GM18511 (cell line): ENCODE results near the gene CHMP1B.

ENCODE experiments used
- ATAC-seq: cut with Tn5 transposase; IDR thresholded peaks from one replicate; pipeline ENCODE4 v1.9.1; 2021; ENCODE audit warnings: mild to moderate bottlenecking, moderate library complexity; ENCODE audit not compliant: unreplicated experiment

CHMP1B gene, protein sequence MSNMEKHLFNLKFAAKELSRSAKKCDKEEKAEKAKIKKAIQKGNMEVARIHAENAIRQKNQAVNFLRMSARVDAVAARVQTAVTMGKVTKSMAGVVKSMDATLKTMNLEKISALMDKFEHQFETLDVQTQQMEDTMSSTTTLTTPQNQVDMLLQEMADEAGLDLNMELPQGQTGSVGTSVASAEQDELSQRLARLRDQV

DNA sequence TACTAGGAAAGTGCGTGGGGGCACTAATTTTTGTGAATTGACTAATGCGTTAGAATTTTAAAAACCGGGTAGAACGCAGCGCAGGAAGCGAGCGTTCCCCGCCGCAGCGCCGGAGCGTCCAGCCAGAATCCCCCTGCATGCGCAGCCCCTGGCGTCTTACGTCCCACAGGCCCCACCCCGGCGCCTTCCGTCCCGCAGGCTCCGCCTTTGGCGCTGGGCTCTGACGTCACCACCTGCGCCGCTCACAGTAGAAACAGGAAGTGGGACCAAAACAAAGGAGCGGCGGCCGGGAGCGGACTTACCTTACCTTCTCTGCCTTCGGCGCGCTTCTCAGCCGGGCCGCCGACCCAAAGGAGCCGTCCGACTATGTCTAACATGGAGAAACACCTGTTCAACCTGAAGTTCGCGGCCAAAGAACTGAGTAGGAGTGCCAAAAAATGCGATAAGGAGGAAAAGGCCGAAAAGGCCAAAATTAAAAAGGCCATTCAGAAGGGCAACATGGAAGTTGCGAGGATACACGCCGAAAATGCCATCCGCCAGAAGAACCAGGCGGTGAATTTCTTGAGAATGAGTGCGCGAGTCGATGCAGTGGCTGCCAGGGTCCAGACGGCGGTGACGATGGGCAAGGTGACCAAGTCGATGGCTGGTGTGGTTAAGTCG is at the start of gene CHMP1B:
Gene CHMP1B, plus strand, starts transcription at position 268 of the 660 bp plus-strand sequence. Its CDS starts 99 bp downstream, at position 367.
- ATAC-seq: peak; percentile 97

DNA sequence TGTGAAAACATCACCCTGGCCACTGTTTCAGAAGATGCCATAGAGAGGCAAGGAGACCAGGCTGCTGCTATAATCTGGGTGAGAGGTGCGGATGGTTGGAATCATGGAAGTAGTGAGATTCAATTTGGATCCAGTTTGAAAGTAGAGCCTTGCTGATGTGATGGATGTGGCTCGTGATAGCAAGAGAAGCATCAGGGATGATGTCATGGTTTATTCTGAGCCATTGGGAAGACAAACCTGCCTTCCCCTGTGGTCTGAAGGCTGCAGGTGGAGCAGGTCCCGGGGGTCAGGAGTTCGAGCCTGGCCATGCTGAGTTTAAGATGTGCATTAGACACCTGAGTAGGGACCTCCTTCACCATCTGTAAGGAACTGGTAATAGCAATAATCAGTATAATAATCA is 49.6 kb upstream of the CHMP1B start:
- no peak for ATAC-seq

DNA sequence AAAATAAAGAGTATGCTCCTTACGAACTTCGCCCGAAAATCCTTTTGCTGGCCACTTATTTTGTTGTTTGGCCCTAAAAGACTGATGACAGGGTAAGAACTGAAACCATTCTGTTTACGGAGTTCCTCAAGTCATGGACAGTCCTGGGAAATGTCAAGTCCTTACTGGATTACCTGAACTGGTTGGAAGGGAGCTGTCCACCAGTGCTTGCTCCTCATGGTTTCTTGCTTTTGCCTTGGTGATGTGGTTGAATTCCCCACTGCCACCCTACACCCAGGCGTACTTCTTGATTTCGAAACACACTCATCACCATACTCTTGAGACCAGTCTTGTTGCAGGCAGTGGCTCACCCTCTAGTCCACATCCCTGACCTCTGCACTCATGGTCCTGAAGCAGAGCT is 49.1 kb upstream of the CHMP1B start:
- ATAC-seq: no peak

DNA sequence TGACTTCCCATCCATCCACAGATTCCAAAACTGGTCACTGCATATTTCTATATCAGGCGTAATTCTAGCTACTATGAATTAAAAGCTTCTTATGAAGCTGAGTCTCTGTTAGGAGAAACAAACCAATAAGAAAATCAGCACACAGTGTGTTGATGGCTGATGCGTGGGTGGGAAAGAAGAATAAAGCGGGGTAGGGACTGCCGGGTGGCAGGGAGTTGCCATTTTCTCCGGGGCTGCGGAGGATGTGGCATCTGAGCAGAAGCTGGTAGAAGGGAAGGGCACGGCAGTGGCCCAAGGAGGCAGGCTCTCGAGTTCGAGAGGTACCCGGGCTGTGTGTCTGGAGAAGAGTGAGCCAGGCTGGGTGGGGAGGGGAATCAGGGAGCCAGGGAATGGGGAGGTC is 48.6 kb upstream of the CHMP1B start:
- no peak for ATAC-seq

DNA sequence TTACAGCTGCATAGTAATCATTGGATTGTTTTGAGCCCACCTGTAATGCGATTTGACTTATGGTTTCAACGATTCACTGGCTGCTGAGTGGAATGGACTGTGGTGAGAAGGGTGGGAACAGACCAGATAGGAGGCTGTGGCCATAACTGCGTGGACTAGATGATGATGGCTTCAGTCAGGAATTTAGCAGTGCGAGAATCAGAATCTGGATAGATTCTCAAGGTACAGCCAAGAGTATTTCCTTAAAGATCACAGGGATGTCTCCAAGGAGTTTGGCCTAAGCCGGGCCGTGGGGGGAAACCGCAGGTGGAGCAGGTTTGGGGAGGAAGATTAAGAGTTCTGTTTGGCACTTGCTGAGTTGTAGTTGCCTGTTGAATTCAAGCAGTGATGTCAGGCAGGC is 44.0 kb upstream of the CHMP1B start:
- ATAC-seq: no peak

DNA sequence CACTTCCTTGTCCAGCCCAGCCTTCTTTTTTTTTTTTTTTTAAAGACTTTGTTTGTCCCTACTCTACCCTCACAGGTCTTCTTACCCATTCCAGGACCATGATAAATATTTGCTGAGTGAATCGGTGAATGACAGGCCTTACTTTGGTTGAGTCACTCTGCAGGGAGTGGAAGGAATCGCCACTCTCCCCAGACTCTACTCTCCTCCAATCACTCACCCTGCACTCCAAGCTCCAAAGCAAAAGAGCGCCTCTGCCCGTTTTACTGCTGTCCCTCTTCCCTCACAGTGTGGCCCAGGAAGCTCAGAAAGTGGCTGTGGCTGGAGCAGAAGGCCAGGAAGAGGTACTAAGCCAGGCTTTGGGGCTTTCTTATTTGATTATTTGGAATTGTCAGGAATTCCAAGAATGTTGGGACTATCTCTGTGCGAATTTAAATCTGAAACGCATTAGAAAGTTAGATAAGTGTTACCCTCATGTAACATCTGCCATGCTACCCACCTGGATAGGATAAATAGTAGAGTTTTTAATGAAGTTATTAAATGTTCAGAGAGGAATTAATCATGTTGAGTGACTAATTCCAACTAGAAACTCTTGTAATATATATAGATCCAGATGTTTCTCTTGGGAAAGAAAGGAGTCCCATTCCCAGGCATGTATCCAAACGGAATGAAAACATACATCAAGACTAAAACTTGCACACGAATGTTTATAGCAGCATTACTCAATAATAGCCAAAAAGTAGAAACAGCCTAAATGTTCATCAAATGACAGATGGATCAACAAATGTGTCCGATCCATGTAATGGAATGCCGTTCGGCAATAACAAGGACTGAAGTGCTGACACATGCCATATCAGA is 43.0 kb upstream of the CHMP1B start:
- ATAC-seq: no peak

DNA sequence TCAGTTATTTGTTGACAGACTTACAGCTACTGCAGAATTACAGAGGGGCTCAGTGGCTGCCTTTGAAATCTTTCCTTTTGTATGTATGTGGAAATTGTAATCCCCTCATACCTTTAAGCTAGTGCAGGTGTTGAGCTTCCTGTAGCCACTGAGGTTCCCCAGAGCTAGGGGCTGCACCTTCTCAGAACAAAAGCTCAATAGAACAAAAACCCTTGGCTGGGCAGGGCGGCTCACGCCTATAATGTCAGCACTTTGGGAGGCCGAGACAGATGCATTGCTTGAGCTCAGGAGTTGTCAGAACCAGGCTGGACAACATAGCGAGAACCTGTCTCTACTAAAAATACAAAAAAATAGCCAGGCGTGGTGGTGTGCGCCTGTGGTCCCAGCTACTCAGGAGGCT is 41.3 kb upstream of the CHMP1B start:
- ATAC-seq: no peak

DNA sequence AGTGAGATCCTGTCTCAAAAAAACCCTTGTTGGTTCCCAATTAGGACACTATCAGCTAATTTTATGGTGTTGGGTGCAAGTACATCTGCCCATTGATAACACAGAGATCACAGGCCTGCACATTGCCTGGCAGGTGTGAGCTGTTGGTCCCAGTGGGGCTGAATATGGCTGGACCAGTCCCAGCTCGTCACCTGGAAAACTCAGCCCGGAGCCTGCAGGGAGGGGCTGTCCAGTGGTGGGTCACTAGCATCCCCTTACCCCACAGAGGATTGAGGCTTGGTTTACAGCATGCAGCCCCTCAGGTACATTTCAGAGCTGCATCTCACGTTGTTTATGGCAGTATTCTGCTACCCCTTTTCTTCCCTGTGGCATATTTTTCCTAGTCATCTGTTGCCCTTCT is 40.8 kb upstream of the CHMP1B start:
- ATAC-seq: no peak

DNA sequence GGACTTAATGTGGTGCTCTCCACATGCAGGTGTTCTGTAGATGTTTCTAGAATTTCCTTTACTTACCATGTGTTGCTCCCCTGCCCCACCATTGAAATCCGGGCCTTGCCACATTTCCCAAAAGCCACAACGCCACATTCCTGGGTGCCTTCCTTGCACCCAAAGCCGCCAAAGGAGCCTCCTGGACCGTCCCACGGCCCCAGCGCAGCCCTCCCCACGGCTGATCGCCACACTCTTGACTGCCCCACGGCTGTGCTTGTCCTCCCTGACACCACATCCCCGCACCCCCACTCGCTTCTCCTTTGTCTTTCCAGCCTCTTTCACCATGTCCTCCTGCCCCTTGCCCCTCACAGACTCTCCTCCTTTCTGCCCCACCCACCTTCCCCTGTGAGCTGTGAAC is 40.2 kb upstream of the CHMP1B start:
- ATAC-seq: no peak

DNA sequence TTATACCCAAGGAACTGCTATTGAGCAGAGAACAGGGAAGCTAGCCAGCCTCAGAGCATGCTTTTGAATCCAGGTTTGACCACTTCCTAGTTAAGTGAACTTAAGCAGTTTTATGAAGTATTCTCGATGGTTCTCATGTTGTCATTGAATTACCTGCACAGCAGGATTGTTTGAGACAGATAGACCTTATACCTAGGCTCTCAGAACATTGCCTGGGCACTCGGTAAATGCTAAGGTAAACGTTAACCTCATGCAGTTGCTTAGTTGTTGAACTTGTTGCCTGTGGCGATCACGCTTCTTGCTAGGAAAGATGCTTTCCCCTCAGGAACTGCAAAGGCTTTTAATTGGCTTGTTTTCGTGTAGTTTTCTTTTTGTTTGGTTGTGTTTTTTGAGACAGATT is 34.0 kb upstream of the CHMP1B start:
- ATAC-seq: no peak

DNA sequence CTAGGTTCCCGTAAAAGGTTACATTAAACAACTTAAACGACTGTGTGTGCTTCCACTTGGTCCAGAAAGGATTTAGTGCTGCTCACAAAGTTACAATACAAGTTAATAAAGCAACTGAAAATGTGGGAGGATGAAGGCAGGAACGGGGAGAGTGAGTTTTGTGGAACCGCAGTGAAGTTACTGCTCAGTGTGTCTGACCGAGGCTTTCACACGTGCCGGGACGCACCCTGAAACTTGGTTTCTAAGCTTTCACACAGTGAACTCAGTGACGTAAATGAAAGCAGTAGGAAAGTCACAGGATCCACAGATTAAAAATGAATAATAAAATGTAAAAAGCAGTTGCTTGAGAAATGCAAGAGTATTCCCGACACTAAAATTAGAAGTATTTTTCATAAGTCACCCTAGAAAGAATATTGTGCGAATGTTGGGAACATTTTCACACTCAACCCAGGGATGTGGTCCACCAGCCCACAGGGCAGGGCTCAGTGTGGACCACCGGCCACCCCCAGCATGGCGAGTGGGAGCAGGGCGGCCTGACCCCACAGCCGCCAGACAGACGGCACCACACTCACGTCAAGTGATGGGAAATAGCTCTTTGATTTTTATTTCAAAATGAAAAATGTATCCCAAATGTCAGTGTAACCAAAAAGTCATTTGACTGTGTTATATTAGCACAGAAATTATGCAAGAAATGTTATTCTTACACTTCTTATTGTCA is 32.6 kb upstream of the CHMP1B start:
- no peak for ATAC-seq

DNA sequence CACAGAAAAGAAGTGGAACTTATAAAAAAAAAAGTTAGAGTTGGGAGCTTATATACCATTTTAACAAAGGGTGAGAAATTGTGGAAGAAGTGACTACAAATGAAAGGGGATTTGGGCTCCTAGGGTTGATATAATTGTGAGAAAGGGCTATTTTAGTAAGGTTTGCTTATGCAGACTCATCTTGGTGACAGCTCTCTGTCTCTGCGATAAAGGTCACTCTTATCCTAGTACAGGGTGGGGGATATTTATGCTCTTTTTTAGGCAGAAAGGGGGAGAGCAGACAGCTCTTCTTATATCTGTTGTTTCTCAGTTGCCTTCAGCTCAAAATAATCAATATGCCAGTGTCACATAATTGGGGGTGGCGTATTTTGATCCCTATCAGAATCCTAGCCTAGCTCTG is 31.3 kb upstream of the CHMP1B start:
- ATAC-seq: no peak

DNA sequence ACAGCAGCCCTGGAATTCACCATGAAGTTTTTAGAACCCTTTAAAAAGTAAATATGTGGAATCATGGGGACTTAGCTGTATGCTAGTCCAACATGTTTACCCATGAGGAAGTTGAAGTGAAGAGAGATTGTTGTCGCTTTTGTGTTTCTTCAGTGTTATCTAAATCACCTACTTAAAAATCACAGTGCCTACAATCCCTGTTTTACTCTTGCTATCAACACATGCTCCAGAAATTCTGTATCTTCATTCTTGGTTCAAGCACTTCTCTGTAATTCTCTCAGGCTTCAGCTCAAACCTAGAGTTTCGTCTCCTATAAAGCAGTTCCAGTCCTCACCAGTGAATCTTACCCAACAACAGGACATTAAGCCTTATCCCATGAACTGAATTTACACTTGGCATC is 30.5 kb upstream of the CHMP1B start:
- ATAC-seq: no peak

DNA sequence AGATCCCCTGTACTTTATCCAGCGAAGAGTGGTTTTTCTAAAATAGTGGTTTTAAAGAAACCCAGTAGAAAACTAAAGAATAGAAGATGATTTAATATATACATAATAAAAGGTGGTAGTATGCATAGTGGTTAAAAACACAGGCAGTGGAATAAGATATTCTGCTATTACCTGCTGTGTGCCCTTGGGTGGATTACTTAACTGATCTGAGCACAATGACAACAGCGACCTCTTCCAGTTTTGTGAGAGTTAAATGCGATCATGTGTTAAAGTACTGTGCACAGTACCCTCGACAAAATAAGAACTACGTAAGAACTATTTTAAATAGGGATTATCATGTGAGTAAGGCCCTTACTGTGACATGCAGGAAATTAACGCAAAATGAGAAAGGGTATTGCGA is 30.0 kb upstream of the CHMP1B start:
- ATAC-seq: no peak

DNA sequence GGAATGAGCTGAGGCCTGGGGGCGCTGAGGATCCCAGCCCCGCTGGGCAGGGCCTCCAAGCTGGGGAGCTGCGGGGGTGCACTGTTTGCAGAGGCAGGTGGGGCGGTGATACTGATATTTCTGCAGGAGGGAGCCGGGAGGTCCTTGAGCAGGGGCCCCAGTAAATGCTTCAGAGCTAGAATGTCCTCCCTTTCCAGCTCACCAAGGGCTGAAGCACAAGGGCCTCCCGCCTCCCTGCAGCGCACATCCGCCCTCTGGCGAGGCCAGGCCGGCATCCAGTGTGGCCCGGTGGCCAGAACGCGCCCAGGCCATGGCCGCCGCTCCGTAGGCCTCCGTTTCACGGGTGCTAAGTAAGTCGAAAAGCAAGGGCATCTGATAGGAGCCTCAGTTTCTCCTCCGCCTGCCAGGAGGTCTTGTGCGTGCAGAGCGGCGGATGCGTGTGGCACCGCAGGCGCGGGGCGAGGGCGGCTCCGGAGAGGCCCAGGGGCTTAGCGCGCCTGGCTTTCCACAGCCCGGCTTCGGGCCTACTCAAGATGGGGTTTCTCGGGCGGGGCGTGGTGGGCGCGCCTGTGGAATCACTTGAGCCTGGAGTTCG is 29.5 kb upstream of the CHMP1B start:
- ATAC-seq: no peak

DNA sequence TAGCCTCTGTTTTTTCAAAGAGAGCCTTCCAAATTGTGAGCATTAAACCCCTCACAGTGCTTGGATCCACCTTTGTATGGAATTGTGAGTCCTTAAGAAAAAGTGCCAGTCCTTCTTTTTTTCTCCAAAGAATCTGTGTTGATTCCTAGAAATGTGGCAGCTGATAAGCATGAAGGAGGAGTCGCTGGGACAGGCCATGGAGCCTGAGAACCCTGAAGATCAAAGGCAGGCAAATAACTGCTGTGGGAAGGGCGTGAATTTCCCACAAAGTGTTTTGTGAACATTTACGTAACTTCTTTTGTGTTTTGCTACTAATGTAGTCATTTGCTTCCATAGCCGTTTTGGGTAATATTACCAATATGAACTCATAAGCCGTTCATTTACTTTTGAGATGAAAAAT is 27.7 kb upstream of the CHMP1B start:
- ATAC-seq: no peak

DNA sequence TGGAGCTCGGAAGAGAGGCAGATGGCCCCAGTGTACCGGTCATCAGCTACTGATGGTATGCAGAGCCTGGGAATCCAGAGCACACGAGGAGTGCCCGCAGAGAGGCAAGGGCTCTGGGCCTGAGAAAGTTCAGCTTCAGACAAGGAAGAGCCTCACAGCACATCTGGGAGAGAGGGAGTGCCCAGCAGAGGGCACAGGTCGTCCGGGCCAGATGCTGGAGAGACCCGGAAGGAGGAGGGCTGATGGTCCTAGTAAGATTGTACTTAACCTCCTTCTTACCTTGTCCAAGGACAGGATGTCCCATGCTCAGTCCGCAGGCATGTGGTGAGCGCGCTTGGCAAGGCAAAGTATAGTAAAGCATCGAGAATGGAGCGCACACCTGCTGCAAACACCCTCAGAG is 24.4 kb upstream of the CHMP1B start:
- no peak for ATAC-seq

DNA sequence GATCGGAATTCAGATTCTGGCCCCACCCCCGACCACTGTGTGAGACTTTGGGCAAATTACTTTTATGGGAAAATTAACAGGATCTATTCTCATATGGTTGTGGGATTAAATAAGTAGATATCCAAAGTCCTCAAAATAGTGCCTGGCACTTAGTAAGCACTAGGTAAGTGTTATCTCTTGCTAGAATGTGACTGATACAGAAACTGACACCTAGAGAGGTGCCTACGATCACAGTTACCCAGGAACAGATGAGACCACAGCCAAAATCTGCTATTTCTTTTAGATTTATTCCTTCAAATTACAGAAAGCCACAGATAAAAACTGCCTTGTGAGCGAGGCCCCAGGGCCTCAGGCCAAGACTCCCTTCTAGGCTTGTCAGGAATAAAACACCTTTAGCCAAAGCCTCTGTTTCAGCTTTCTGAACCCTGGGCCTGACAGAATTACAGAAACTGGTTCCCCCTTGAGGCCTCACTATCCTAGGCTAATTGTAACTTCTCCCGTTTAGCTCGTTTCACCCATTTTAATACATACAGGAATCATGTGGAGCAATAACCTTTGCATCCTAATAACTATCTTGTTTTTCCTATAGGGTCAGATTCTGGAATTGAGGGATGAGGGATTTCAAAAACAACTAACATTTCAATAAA is 22.3 kb upstream of the CHMP1B start:
- no peak for ATAC-seq

DNA sequence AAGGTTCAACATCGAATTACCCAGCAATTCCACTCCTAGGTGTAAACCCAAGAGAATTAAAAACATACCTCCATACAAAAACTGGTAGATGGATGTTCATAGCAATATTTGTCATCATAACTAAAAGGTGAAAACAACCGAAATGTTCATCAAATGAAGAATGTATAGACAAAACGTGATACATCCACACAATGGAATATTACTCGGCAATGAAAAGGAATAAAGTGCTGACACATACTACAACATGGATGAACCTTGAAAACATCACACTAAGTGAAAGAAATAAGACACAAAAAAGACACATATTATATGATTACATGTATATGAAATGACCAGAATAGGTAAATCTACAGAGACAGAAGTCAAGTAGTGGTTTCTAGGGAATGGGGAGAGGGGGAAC is 20.6 kb upstream of the CHMP1B start:
- ATAC-seq: no peak

DNA sequence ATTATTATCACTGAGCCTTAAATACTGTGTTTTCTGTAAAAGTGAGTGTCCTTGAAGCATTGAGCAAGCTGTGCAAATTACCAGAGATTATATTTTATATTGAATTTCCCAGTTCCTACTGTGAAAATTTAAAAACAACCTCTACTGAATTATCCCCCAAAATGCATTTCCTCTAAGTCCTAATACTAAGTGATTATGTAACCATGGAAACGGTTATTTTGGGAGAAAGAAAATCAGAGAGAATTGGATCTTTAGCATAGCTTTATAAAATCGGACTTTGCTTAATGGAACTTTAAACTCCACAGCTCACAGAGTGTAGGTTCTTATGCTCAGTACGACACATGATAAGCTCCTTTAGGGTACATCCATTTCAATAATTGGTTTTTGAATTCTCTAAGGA is 19.3 kb upstream of the CHMP1B start:
- no peak for ATAC-seq

DNA sequence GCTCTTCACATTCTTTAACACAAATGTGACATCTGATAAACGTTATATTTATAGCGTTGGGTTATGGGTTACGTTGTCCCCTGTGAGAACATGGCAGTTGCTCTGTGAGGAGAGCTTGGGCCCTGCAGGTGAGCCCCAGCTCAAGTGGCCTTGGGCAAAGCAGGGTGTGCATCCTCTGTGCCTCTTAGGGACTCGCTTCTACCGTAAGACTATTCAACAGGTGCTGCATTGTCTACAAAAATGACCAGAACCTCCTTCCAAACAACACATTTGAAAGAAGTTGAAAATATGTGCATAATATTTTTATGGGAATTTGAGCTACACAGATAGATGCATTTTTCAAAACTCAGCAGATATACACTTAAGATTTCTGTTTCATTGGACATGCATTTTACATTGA is 16.4 kb upstream of the CHMP1B start:
- no peak for ATAC-seq
